HG03378 (cell line): ENCODE results near the gene MTERF4.

Experiments
- ATAC-seq: cut with Tn5 transposase; IDR thresholded peaks from one replicate; pipeline ENCODE4 v1.9.1; 2021; ENCODE audit warnings: mild to moderate bottlenecking, moderate library complexity; ENCODE audit not compliant: unreplicated experiment

The MTERF4 gene, protein sequence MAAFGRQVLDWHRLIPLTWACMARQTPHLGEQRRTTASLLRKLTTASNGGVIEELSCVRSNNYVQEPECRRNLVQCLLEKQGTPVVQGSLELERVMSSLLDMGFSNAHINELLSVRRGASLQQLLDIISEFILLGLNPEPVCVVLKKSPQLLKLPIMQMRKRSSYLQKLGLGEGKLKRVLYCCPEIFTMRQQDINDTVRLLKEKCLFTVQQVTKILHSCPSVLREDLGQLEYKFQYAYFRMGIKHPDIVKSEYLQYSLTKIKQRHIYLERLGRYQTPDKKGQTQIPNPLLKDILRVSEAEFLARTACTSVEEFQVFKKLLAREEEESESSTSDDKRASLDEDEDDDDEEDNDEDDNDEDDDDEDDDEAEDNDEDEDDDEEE

DNA sequence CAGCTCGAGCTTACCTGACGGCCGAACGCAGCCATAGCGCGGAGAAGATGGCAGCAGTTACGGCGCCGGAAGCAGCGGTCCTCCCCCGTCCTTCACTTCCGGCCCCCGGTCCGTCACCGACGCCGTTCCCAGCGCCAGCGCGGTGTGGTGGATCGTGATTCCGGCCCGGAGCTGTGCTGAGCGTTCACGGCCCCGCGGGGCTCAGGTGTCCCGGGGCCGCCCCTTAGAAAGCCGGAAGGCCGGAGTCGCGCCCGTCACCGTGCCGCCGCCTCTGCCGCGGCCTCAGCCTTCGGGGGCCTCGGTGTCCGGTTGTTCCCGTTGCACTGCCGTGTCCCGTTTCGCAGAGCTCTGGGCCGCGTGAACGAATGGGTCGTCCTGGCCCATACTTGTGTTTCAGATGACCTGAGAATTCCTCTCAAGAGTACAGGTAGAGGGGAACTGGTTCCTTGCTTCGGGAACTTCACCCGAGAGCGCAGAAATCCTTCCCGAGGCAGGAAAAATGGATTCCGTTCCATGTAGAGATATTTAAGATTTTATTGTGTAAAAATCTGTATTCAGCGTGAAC is at the start of gene MTERF4:
Gene MTERF4, minus strand, starts transcription at position 49 of the 565 bp plus-strand sequence. Its CDS starts 14 bp downstream, at position 35.
- peak; percentile 61 for ATAC-seq

DNA sequence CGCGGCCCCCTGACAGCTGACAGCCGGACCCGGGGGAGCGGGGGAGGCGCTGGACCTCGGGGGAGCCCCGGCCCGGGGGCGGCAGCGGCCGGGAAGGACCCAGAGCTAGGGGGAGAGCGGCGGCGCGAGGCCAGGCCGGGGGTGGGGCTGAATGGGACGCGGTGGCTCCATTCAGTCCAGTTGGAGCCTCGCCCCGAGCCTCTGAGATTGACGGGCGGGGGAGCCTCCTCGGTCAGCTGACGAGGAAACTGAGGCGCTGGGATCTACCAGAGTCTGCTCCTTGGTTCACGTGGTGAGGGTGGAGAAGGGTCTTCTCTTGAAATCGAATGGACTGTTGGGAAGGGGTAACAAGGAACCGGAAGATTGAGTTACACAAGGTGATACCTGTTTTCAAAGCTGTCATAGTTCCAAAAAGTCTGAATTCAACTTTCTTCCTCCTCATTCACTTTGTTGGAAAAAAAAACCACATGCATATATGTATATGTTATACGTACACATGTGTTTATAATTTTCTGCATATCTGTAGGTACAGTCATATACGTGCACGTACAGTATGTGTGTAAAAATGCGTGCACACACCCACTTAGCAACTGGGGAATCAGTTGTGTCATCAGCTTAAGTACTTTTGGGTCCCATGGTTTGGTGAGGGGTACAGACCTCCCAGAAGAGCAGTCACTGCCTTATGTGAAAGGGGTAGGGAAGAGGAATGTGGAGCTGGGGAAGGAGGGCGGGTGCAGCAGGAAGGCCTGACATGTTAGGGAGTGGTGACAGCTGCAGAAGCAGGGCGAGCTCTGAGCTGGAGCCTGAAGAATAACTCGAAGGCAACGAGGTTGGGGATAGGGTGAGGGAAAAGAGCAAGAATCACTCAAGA is 48.8 kb upstream of the MTERF4 start:
- ATAC-seq, result no peak

DNA sequence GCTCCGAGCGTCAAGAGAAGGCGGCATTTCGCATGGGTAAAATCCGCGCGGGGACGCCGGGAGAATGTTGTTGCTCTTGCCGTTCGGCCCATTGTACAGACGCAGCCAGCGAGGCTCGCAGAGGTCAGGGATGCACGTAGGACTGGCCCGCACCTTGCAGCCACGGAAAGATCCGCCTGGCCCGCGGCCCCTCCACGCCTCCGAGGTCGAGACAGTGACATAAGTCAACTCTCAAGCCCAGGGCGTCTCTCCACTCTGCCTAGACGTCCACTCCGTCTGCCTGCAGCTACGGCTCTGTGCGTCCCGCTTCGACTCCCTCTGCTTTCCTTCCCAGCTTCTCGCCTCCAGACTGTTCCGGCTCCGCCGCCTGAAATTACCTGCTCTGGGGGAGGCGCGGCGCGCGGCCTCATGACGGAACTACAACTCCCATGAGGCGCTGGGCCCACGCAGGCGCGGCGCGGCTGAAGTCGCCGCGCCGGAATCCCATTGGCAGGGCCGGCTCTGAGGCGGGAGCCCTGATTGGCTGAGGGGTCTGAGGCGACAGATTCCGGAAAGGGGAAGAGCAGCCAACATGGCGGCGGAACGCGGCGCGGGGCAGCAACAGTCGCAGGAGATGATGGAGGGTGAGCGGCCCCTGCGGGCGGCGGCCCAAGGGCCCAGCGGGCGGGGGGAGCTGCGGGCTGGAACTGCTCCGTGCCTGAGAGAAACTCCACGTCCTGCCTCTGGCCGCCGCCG is 48.0 kb upstream of the MTERF4 start, which contains the start of gene PPP1R7:
Gene PPP1R7, plus strand, starts transcription at position 543 of the 735 bp plus-strand sequence. Its CDS starts 29 bp downstream, at position 572.
- peak; percentile 68 for ATAC-seq

DNA sequence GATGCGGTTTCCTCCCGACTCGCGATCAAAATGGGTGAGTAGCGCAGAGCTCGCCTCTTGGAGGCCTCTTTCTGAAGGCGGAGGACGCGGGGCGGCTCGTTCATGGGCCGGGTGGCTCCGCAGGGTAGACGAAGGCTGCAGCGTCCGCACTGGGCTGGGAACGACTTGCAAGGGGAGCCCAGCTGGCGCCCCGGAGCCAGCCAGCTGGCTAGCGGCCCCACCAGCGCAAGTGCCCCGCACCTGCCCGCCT is 47.5 kb upstream of the MTERF4 start:
- ATAC-seq, result peak; percentile 18

DNA sequence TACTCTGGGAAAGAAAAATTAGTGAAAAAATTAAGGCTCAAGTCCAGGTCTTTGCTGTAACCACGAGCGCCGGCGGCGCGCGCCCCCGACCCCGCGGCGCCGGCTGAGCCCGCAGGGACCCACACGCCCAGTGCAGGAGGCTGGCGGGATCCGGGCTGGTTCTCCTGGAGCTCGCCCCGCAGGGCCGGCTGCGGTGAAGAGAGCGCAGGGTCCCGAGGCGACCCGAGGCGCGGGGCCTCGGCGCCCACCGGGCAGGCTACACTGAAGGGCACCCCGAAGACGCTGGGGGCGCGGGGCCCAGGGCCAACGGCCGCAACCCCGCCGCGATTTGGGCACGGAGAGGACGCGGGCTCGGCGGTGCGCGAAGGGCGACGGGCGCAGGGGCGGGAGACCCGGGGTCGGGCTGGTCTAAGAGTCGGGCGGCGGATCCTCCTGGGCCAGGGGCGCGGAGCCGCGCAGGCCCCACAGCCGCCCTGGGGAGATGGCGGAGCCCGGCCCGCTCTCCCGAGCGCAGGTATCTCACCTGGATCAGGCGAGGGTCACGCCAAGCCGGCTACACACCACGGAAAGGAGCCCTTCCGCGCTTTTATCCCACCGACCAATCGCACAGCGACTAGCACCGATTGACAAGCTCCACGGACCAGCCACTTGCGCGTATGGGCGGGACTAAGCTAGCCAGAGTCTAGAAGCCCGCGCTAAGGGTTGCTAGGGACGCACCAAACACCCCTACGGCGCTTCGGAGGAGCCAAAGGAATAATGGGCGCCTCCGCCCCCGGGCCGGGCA is 47.0 kb upstream of the MTERF4 start, which contains the start of gene PASK:
Gene PASK, minus strand, starts transcription at position 582 of the 784 bp plus-strand sequence. CDS start 6,440 bp downstream, outside the sequence.
- peak; percentile 68 for ATAC-seq

DNA sequence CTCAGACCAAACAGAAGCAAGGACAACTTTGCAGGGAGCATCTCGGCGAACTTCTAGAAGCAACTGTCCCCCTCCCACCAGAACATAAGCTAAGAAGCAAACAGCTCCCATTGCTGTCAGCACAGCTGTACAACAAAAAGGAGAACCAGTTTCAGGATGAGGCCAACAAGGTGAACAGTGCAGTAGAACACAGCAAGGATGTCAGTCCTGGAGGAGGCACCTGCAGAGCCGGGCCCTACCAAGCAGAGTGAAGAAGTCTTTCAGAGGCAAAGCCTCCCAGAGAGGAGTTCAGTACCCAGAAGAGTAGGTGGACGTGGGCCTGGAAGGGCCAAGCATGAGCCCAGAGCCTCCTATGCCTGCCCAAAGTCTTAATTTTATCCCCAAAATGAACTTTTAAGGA is 46.2 kb upstream of the MTERF4 start:
- no peak for ATAC-seq

DNA sequence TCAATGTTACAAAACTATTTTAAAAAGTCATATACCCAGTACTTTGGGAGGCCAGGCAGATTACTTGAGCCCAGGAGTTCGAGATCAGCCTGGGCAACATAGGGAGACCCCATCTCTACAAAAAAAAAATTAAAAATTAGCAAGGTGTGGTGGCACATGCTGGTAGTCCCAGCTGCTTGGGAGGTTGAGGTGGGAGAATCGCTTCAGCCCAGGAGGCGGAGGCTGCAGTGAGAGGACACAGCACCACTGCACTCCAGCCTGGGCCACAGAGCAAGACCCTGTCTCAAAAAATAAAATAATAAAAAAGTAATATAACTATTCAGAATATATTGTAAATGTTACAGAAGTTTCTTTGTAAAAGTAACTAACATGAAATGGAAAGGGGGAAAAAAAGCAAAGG is 45.2 kb upstream of the MTERF4 start:
- ATAC-seq, result no peak

DNA sequence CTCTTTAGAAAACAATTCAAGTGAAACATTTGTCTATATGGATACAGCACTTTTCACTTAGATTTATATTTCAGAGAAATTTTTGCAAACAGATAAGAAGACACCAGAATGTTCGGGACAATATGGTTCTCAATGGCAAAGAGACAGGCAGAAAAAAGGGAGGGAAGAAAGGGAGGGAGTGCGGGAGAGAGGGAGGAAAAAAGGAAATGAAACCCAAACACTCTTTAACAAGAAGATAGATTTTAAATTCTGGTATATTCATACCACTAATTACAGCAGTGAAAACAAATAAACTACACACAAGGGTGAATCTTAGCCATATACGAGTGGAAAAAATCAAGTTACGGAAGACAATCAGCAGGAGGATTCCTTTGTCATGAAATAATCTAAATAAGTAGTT is 44.2 kb upstream of the MTERF4 start:
- no peak for ATAC-seq

DNA sequence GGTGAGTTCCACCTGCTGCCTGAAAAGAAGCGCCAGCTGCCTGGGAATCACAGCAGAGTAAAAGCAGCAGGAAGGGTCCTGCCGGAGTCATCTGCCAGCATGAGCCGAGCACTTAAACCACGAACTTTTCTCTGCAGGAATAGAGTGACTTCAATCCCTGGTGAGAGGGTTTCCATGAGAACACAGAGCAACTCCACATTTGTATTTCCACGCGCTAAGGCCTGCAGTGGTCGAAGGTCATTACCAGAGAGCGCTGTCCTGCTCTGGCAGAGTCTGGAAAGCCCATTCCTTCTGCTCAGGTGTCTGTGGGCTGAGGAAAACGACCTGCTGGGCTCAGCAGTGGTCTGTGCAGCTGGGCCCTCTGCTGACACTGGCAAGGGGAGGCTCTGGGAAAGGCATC is 40.5 kb upstream of the MTERF4 start:
- no peak for ATAC-seq

DNA sequence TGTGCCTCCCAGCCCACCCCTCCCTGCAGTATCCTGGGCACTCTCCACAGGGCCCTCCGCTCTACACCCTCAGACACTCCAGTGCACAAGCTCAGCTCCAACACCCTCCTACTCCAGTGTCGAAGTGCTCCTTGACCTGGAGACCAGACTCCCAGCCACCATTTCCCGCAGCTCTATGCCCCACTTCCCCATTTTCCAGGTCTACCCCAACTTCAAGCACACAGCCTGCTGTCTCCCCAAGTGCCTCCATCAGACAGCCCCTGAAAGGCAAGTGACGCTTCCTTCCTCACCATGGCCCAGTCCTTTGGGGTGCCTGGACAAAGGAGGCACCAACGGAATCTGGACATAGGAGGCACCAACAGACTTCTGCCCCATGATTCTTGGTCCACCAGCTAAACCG is 40.0 kb upstream of the MTERF4 start:
- no peak for ATAC-seq

DNA sequence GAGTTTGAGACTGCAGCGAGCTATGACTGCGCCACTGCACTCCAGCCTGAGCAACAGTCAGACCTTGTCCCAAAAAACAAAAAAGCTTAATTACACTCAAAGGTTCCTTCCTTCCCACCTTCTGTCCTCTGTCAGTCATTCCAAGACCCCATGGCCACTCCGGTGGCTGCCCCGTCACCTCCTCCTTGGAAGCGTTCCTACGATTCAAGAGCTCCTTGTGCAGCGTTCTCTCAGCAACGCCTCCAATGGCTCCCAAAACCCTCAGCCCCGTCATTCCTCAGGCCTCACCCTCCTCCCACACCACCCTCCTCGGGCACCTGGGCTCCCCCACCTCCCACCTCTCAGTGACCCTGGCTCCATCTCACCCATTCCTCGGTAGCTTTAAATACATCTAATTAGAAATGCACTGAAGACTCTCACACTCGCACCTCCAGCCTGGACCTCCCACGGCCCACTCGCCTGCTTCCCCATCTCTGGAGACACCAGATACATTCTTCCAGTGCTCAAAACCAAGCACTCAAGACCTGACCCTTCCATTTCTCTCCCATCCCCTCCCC is 39.2 kb upstream of the MTERF4 start:
- ATAC-seq, result no peak

DNA sequence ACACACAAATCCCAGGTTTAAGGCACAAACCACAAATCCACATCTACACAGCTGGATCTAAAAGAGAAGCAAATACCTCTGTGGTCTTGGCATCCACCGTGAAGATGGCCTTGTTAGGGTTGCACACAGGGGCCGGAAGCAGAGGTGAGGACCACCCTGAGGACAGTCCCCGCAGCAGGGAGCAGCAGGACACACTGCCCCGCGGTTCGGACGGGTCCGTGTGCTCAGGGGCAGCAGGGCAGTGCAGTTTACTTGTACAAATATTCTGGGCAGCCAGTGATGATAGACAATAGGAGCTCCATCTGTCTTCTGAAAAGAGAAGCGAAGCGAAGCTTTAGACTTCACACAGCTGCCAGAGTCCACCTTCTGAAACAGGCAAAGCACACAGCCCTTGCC is 38.4 kb upstream of the MTERF4 start:
- ATAC-seq, result no peak

DNA sequence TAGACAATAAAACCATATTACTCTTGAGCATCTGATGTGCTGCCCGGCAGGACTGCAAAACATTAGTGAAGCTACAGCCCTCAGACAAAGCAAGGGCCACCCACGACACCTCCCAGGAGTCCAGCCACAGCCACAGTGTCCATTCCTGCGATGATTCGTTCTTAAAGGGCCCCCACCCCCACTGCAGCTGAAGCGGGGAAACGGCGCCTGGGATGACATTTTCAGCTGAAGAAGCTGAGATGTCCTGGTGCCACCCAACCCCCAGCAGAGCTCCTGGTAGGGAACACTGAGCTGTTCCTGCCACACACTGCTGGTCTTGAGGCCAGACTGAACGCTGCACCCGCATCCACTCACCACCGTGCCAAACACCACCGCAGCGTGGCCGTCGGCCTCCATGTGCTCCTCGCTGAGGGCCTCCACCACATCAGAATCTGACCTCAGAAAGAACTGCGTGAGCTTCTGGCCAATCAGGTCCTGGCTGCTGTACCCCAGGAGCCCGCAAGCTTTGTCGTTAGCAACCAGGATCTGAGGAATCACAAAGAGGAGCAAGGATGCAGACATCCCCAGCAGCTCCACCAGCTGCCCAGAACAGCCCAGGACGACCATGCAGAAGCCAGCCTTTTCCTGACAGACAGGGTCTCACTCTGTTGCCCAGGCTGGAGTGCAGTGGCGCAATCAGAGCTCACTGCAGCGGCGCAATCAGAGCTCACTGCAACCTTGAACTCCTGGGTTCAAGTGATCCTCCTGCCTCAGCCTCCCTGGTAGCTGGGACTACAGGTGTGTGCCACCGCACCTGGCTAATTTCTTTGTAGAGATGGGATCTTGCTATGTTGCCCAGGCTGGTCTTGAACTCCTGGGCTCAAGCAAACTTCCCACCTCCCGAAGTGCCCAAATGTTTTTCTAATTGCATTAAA is 37.7 kb upstream of the MTERF4 start:
- ATAC-seq, result no peak

DNA sequence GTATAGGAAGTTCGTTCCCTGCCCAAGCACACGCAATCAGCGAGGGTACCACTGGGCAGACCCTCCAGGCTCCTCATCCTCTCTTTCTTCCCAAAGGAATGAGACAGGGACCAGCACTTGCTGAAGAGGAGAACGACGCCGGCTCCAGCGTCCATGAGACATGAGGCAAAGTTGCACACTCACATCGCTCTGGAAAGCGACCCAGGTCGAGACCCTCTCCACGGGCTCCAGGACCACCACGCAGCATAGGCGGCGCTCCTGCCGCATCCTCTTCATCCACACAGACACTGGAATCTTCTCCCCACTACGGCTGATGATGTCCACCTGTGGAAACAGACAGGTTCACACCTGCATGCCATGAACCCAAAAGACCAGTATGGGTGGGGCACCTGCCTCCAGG is 36.4 kb upstream of the MTERF4 start:
- no peak for ATAC-seq

DNA sequence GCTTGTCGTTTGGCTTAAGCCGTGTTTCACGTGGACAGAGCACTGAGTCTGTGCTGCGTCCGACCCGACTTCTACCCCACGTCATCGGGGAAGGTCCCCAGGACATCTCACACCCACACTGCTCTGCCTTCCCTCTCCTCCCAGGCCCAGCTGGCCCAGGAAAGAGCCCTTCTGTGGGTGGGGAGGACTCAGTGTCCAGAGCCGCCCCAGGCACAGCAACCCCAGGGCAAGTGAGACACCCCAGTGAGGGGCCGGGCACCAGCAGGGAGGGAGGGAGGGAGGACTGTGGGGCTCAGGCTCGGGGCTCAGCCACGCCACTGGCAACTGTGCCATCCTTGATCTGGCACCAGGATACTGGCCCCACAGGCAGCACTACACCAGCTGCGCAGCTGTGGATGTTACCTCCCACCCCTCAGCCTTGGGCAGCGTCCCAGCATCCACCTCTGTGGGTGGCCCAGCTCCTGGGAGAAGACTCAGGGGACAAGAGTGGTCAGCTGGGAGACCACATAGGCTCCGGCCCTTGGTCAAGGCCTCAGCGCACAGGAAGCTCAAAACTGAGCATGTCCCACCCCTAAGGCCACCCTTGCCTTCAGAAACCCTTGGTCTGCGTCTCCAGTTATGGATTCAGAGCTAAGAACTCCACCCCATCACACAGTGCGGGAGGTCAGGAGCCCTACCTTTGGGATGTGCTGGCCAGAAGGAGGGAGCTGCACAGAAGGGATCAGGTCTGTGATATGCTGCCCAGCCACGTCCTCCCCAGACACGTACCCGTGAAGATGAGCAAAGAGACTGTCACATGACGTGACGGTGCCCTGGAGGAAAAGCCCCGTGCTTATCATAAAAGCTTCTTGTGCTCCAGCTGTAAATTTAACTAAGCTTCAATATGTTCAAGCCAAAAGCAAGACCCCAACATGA is 35.4 kb upstream of the MTERF4 start:
- no peak for ATAC-seq

DNA sequence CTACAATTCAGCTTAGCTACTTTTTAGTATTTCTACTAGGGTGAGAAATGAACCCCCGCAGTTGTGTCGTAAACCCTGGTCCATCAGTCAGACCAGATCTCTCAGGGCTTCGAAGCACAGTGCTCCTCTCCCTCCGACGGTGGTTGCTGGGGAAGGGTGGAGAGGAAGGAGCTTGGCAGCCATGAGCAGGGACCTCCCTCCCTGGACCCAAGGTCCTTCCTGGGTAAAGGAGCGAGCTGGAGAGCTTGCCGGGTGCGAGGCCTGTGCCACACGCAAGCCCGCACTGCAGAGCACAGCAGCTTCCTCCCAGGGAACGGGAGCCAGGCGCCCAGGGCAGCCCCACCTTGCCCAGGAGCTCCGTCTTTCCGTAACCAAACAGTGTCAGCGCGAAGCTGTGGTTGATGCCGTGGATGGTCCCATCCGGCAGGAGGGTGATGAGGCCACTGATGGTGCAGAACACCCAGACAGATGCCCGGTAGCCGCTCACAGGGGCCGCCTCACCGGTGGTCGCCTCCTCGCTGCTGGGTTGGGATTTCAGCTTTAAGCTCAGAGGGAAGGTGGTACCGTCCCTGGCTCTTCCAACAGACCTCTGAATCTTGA is 34.7 kb upstream of the MTERF4 start:
- ATAC-seq, result no peak

DNA sequence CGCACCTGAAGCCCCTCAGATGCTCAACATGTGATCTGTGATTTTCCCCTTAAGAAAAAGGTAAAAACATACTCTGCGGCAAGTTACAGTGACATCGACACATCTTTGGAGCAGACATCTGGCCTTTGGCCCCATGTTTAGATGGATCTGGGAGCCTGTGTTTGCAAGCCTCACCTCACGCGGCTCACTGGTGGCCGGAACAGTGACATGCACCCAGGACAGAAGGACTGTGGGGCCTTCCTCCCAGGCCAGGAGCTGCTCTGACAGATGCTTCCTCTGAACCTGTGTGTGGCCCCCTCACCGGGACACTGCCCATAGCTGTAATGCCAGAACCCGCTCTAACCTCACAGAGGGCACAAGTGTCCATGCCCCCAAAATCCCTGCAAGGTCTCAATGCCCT is 34.1 kb upstream of the MTERF4 start:
- ATAC-seq, result no peak
